Activated CD8-positive, alpha-beta T cell treated with anti-CD3 and anti-CD28 coated beads, Interleukin-2, amount 10 ng/mL, durations not matched to agents 7 days and 5 days (primary cell): ENCODE results near the gene PTPRM. TPM values are rescaled to one million over a fixed set of nuclear protein-coding genes. Genes with fewer than 3 reads are reported as not detected.

Experiments used
- ATAC-seq: fragments of 150-1000 bp; cut with Tn5 transposase; one replicate; pipeline ENCODE4 v1.10.0; 2021; ENCODE audit warnings: moderate library complexity
- CTCF ChIA-PET: fragments of 350-600 bp; sonication (Branson Sonifier 250); formaldehyde crosslinking; loops from one replicate; lab custom pipeline; 2021; ENCODE audit warnings: antibody characterized with exemption; lab: Charles Lee
- POLR2A ChIA-PET: fragments of 350-600 bp; sonication (Branson Sonifier 250); formaldehyde crosslinking; loops from one replicate; lab custom pipeline; 2021; ENCODE audit warnings: antibody characterized with exemption; lab: Charles Lee
- DNase-seq: peaks from one replicate; pipeline ENCODE4 v3.0.0-alpha.2; 2020
- H3K27ac Mint-ChIP-seq: one replicate; pipeline ENCODE4 v1.8.0; 2021; ENCODE audit warnings: mild to moderate bottlenecking, mixed read lengths
- H3K27me3 Mint-ChIP-seq: one replicate; pipeline ENCODE4 v1.8.0; 2021; ENCODE audit warnings: low read depth, mixed read lengths
- H3K36me3 Mint-ChIP-seq: one replicate; pipeline ENCODE4 v1.8.0; 2021; ENCODE audit warnings: low read depth, mixed read lengths
- H3K4me1 Mint-ChIP-seq: one replicate; pipeline ENCODE4 v1.8.0; 2021; ENCODE audit warnings: low read depth, mixed read lengths
- H3K4me3 Mint-ChIP-seq: one replicate; pipeline ENCODE4 v1.8.0; 2021; ENCODE audit warnings: mild to moderate bottlenecking, mixed read lengths
- H3K9me3 Mint-ChIP-seq: one replicate; pipeline ENCODE4 v1.8.0; 2022; ENCODE audit warnings: mixed read lengths; ENCODE audit not compliant: insufficient read depth
- total RNA-seq, 2 experiments: library from RNA; stranded (reverse); gene quantifications; one replicate each; pipeline ENCODE4 v1.2.3, GENCODE V29; 2021

The PTPRM gene
- total RNA-seq, 2 experiments from 2014 or later: 0.76 to 1.0 TPM

GRCh38 chr18:7760967-7761948, 194.1 kb downstream of the PTPRM start:
- Mint-ChIP-seq H3K27me3 (no peaks in the 10 kb centered on the region), H3K36me3 (no peaks in the 10 kb centered on the region), H3K4me3 (no peak overlapping the region), H3K9me3 (no peaks in the 10 kb centered on the region), H3K4me1 (no peaks in the 10 kb centered on the region), H3K27ac (no peak overlapping the region)
- DNase-seq (no peak), ATAC-seq (no peak)
- CTCF ChIA-PET: no interaction called here
- POLR2A ChIA-PET: no interaction called here

- no peak for DNase-seq
- Mint-ChIP-seq H3K36me3 (no peaks in the 10 kb centered on the region), H3K27me3 (no peaks in the 10 kb centered on the region), H3K9me3 (no peaks in the 10 kb centered on the region), H3K4me3 (no peak overlapping the region), H3K27ac (no peak overlapping the region), H3K4me1 (no peaks in the 10 kb centered on the region)
- ATAC-seq: no peak
- ChIA-PET POLR2A (no interaction called here), CTCF (no interaction called here)
These were observed 197.3 kb downstream of the PTPRM start for GRCh38 chr18:7764405-7764804.

- no peak for DNase-seq
- no peaks in the 10 kb centered on the region for H3K36me3 Mint-ChIP-seq
- ChIA-PET CTCF (interaction anchor here (0.6 kb wide), 1 partner anchor 832 kb away, joined by 3 read pairs; no protein-coding TSS in a partner anchor), POLR2A (no interaction called here)
- H3K4me1 Mint-ChIP-seq: no peaks in the 10 kb centered on the region
- no peak overlapping the region for H3K27ac Mint-ChIP-seq
- H3K9me3 Mint-ChIP-seq: no peaks in the 10 kb centered on the region
- H3K4me3 Mint-ChIP-seq: no peak overlapping the region
- no peaks in the 10 kb centered on the region for H3K27me3 Mint-ChIP-seq
- no peak for ATAC-seq
These were observed 199.2 kb downstream of the PTPRM start for GRCh38 chr18:7766346-7766745.

- Mint-ChIP-seq H3K4me1 (no peaks in the 10 kb centered on the region), H3K27me3 (no peaks in the 10 kb centered on the region), H3K9me3 (no peaks in the 10 kb centered on the region), H3K27ac (no peak overlapping the region), H3K4me3 (no peak overlapping the region), H3K36me3 (no peaks in the 10 kb centered on the region)
- ATAC-seq (no peak), DNase-seq (no peak)
- POLR2A ChIA-PET: no interaction called here
- CTCF ChIA-PET: no interaction called here
These were observed 199.7 kb downstream of the PTPRM start for GRCh38 chr18:7766817-7767216.

GRCh38 chr18:7770908-7771307, 203.8 kb downstream of the PTPRM start:
- H3K27me3 Mint-ChIP-seq: no peaks in the 10 kb centered on the region
- no peaks in the 10 kb centered on the region for H3K36me3 Mint-ChIP-seq
- POLR2A ChIA-PET: no interaction called here
- no peak overlapping the region for H3K27ac Mint-ChIP-seq
- ATAC-seq (no peak), DNase-seq (no peak)
- H3K9me3 Mint-ChIP-seq: no peaks in the 10 kb centered on the region
- CTCF ChIA-PET: no interaction called here
- H3K4me1 Mint-ChIP-seq: no peaks in the 10 kb centered on the region
- no peak overlapping the region for H3K4me3 Mint-ChIP-seq

GRCh38 chr18:7772510-7772888, 205.4 kb downstream of the PTPRM start:
- Mint-ChIP-seq H3K36me3 (no peaks in the 10 kb centered on the region), H3K4me1 (no peaks in the 10 kb centered on the region), H3K27ac (no peak overlapping the region), H3K9me3 (no peaks in the 10 kb centered on the region), H3K4me3 (no peak overlapping the region), H3K27me3 (no peaks in the 10 kb centered on the region)
- ChIA-PET POLR2A (no interaction called here), CTCF (no interaction called here)
- DNase-seq: no peak
- ATAC-seq: no peak

GRCh38 chr18:7772951-7773350, 205.8 kb downstream of the PTPRM start:
- Mint-ChIP-seq H3K27ac (no peak overlapping the region), H3K27me3 (no peaks in the 10 kb centered on the region), H3K9me3 (no peaks in the 10 kb centered on the region), H3K36me3 (no peaks in the 10 kb centered on the region), H3K4me1 (no peaks in the 10 kb centered on the region), H3K4me3 (no peak overlapping the region)
- no peak for DNase-seq
- CTCF ChIA-PET: no interaction called here
- POLR2A ChIA-PET: no interaction called here
- ATAC-seq: no peak

- ChIA-PET CTCF (no interaction called here), POLR2A (no interaction called here)
- H3K27ac Mint-ChIP-seq: no peak overlapping the region
- no peaks in the 10 kb centered on the region for H3K9me3 Mint-ChIP-seq
- no peaks in the 10 kb centered on the region for H3K36me3 Mint-ChIP-seq
- H3K4me1 Mint-ChIP-seq: no peaks in the 10 kb centered on the region
- no peak for DNase-seq
- no peak overlapping the region for H3K4me3 Mint-ChIP-seq
- ATAC-seq: no peak
- H3K27me3 Mint-ChIP-seq: no peaks in the 10 kb centered on the region
These were observed 208.0 kb downstream of the PTPRM start for GRCh38 chr18:7775128-7775527.

- ATAC-seq (no peak), DNase-seq (no peak)
- ChIA-PET CTCF (no interaction called here), POLR2A (no interaction called here)
- Mint-ChIP-seq H3K36me3 (no peaks in the 10 kb centered on the region), H3K27me3 (no peaks in the 10 kb centered on the region), H3K9me3 (no peaks in the 10 kb centered on the region), H3K27ac (no peak overlapping the region), H3K4me1 (no peaks in the 10 kb centered on the region), H3K4me3 (no peak overlapping the region)
These were observed 208.7 kb downstream of the PTPRM start for GRCh38 chr18:7775843-7776242.

- ATAC-seq (no peak), DNase-seq (no peak)
- Mint-ChIP-seq H3K9me3 (no peaks in the 10 kb centered on the region), H3K27ac (no peak overlapping the region), H3K4me3 (no peak overlapping the region), H3K4me1 (no peaks in the 10 kb centered on the region), H3K36me3 (no peaks in the 10 kb centered on the region), H3K27me3 (no peaks in the 10 kb centered on the region)
- POLR2A ChIA-PET: no interaction called here
- CTCF ChIA-PET: no interaction called here
These were observed 211.1 kb downstream of the PTPRM start for GRCh38 chr18:7778181-7778580.

GRCh38 chr18:7779211-7779610, 212.1 kb downstream of the PTPRM start:
- no peaks in the 10 kb centered on the region for H3K36me3 Mint-ChIP-seq
- no peak overlapping the region for H3K27ac Mint-ChIP-seq
- ATAC-seq: no peak
- H3K9me3 Mint-ChIP-seq: no peaks in the 10 kb centered on the region
- no peaks in the 10 kb centered on the region for H3K4me1 Mint-ChIP-seq
- DNase-seq: no peak
- H3K27me3 Mint-ChIP-seq: no peaks in the 10 kb centered on the region
- H3K4me3 Mint-ChIP-seq: no peak overlapping the region
- ChIA-PET POLR2A (no interaction called here), CTCF (no interaction called here)

GRCh38 chr18:7784171-7784570, 217.1 kb downstream of the PTPRM start:
- H3K4me1 Mint-ChIP-seq: no peaks in the 10 kb centered on the region
- no peak for DNase-seq
- H3K9me3 Mint-ChIP-seq: no peaks in the 10 kb centered on the region
- ChIA-PET POLR2A (no interaction called here), CTCF (no interaction called here)
- no peak overlapping the region for H3K4me3 Mint-ChIP-seq
- no peak for ATAC-seq
- H3K36me3 Mint-ChIP-seq: no peaks in the 10 kb centered on the region
- no peaks in the 10 kb centered on the region for H3K27me3 Mint-ChIP-seq
- no peak overlapping the region for H3K27ac Mint-ChIP-seq
